NCI-H510A (cell line): Measurements from ENCODE around the gene MAST2.
"Not testable (repeated sequence)": the region's sequence is repeated elsewhere in the genome, so short reads cannot be mapped to it uniquely, and the experiment has no call there.

Source experiments
- DNase-seq: peaks from one replicate; lab custom pipeline; 2025; lab: John Stamatoyannopoulos, UW

The MAST2 gene

DNA sequence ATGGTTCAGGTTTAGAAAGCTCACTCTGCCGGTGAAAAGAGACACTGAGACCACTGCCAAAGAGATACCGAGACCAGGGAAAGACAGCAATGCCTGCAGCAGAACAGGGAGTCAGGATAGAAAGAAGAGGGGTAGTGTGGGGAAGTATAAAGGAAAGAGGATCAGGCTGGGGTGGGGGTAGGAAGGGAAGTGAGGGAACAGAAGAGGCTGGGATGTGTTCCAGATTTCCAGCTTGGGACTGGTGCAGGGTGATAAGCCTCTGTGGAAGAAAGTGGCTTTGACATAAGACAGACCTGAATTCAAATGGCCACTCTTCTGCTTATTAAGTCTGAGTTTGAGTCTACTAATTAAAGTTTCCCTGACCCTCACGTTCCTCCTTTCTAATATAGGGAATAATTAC lies 223.1 kb downstream of the MAST2 start:
- no peak for DNase-seq

GRCh38 chr1:46027788-46028573 lies 224.6 kb downstream of the MAST2 start:
- no peak for DNase-seq

GRCh38 chr1:46030074-46030870 lies 226.9 kb downstream of the MAST2 start:
- no peak for DNase-seq

DNA sequence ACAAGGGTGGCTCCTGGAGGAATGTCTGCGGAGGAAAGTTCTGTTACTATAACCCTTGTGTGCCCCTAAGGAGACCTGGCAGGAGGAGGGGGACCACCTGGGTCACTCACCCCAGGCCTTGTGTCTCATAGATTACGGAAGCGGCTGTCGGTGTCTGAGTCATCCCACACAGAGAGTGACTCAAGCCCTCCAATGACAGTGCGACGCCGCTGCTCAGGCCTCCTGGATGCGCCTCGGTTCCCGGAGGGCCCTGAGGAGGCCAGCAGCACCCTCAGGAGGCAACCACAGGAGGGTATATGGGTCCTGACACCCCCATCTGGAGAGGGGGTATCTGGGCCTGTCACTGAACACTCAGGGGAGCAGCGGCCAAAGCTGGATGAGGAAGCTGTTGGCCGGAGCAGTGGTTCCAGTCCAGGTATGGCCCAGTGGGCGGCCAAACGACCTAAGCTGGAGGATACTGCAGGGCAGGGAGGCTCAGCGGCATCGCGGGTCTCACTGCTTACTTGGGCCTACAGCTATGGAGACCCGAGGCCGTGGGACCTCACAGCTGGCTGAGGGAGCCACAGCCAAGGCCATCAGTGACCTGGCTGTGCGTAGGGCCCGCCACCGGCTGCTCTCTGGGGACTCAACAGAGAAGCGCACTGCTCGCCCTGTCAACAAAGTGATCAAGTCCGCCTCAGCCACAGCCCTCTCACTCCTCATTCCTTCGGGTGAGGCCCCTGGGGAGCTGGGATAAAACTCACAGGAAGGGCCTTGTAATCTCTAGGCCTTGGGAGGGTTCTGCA lies 227.7 kb downstream of the MAST2 start:
- no peak for DNase-seq

DNA sequence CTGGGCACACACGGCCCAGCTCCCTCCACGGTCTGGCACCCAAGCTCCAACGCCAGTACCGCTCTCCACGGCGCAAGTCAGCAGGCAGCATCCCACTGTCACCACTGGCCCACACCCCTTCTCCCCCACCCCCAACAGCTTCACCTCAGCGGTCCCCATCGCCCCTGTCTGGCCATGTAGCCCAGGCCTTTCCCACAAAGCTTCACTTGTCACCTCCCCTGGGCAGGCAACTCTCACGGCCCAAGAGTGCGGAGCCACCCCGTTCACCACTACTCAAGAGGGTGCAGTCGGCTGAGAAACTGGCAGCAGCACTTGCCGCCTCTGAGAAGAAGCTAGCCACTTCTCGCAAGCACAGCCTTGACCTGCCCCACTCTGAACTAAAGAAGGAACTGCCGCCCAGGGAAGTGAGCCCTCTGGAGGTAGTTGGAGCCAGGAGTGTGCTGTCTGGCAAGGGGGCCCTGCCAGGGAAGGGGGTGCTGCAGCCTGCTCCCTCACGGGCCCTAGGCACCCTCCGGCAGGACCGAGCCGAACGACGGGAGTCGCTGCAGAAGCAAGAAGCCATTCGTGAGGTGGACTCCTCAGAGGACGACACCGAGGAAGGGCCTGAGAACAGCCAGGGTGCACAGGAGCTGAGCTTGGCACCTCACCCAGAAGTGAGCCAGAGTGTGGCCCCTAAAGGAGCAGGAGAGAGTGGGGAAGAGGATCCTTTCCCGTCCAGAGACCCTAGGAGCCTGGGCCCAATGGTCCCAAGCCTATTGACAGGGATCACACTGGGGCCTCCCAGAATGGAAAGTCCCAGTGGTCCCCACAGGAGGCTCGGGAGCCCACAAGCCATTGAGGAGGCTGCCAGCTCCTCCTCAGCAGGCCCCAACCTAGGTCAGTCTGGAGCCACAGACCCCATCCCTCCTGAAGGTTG lies 231.4 kb downstream of the MAST2 start:
- DNase-seq, result no peak

GRCh38 chr1:46036894-46037839 lies 233.8 kb downstream of the MAST2 start:
- DNase-seq, result peak; percentile 48

GRCh38 chr1:46039571-46040052 lies 236.2 kb downstream of the MAST2 start:
- DNase-seq, result no peak

GRCh38 chr1:46041551-46041950 lies 238.1 kb downstream of the MAST2 start:
- DNase-seq, result no peak

- DNase-seq, result no peak
Measured at GRCh38 chr1:46041974-46042373, 238.6 kb downstream of the MAST2 start.

- DNase-seq, result no peak
Measured at GRCh38 chr1:46043458-46044017, 240.1 kb downstream of the MAST2 start.

DNA sequence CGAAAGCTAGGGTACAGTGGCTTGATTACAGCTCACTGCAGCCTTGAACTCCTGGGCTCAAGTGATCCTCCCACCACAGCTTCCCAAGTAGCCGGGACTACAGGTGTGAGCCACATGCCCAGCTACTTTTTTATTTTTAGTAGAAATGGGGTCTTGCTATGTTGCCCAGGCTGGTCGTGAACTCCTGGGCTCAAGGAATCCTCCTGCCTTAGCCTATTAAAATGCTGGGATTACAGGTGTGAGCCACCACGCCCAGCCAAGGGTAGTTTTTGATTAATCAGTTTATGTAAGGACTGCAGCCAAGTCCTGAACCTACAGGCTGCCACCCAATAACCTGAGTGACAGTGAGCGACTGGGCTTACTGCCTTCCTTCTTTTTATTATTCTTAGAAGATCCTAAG lies 240.7 kb downstream of the MAST2 start:
- DNase-seq, result no peak

DNA sequence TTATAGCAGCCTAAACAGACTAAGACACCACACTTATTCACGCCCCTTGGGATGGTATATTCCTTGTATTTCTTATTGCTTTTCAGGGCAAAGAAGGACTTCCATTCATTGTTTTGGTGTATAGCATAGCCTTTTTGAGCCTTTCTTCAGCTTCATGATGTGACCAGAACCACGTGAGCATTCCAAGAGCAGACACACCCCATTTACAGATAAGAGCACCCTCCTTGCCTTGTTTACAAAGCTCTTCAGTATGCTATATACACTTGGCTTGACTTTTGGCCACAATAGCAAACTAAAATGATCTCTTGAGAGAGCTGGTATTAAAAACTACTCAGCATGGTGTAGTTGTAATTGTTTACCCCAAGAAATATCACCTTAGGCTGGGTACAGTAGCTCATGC lies 250.3 kb downstream of the MAST2 start:
- no peak for DNase-seq

DNA sequence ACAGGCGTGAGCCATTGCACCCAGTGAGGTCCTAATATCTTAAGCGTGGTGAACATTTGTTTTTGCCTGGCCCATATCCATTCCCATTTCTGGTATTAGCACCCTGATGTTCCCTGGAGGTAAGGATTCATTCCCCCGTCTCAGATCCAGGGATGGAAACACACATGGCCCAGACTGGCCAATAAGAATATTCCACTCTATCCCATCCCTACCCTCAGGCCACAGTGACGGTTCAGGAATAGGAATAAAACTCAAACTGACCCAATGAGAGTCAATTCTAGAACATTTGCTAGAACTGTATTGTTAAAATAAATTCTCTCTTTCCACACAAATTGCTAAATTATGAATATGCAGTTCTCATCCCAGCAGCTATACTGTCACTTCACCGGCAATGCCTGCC lies 252.9 kb downstream of the MAST2 start:
- no peak for DNase-seq

- not testable (repeated sequence) for DNase-seq
Measured at GRCh38 chr1:46057215-46057614, 253.8 kb downstream of the MAST2 start.

DNA sequence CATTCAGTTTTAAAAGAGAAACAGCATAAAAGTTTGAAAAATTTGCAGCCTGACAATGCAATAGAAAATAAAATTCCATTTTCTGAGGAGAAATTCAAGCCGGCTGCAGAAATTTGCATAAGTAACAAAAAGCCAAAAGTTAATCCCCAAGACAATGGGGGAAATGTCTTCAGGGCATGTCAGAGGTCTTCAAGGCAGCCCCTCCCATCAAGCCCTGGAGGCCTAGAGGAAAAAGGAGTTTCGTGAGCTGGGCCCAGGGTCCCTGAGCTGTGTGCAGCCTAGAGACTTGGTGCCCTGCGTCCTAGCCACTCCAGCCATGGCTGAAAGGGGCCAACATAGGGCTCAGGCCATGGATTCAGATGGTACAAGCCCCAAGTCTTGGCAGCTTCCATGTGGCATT lies 254.4 kb downstream of the MAST2 start:
- DNase-seq, result no peak

- no peak for DNase-seq
Measured at GRCh38 chr1:46058936-46059335, 255.5 kb downstream of the MAST2 start.

- DNase-seq, result no peak
Measured at GRCh38 chr1:46061146-46061545, 257.7 kb downstream of the MAST2 start.

DNA sequence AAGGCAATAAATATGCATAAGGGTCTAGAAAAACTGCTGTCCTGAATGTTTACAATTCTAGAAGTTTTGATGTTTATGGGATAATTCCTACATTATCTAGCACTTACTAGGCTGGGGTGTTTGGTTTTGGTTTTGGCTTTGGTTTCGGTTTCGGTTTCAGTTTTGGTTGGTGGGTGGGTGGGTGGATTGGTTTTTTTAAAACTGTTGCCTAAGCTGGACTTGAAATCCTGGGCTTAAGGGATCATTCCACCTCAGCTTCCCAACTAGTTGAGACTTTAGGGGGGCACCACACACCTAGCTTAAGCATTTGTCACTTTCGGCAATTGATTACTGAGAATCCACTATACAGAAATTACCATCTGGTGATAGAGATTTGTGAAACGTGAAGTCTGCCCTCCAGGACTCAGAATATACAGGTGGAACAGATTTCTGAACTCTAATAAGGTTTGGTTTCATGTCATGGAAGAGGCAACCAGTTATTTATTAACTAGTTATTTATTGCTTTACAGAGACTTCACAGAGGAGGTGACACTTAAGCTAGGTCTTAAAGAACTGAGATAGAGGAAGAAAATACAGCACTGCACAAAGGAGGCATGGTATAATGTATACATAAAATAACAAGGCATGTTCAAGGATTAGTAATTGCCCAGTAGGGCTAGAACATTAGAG lies 259.4 kb downstream of the MAST2 start:
- DNase-seq, result no peak

DNA sequence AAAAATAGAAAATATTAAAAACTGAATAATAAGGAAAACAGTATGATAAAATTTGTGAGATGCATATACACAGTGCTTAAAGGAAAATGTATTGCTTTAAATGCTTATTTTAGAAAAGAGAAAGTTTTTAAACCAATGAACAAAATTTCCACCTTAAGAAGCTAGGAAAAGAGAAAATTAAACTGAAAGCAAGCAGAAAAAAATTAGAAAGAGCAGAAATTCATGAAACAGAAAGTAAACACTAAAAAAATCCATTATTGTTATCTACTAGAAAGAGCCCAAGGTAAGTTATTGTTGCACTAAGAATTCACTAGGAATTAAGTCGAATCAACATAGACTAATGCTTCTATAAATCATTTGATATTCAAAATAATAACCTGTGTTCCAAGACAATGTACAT lies 261.3 kb downstream of the MAST2 start:
- no peak for DNase-seq
